Type B pancreatic cell (in vitro differentiated cells): ENCODE data around the gene CCDC80. TPM values are rescaled to one million over a fixed set of nuclear protein-coding genes. Genes with fewer than 3 reads are reported as not detected.

ENCODE experiments used
- DNase-seq: peaks from one replicate; pipeline ENCODE4 v3.0.0; 2021; ENCODE audit warnings: mixed read lengths; ENCODE audit not compliant: unreplicated experiment; ENCODE audit errors: extremely low spot score
- H3K27ac Mint-ChIP-seq: 2 replicates; pipeline ENCODE4 v1.8.0; 2021; ENCODE audit warnings: mild to moderate bottlenecking, mixed read lengths
- H3K27me3 Mint-ChIP-seq: 2 replicates; pipeline ENCODE4 v1.8.0; 2021; ENCODE audit warnings: mixed read lengths
- H3K36me3 Mint-ChIP-seq: 2 replicates; pipeline ENCODE4 v1.8.0; 2021; ENCODE audit warnings: mixed read lengths
- H3K4me1 Mint-ChIP-seq: one replicate; pipeline ENCODE4 v1.8.0; 2021; ENCODE audit warnings: mixed read lengths; ENCODE audit not compliant: unreplicated experiment
- H3K4me3 Mint-ChIP-seq: 2 replicates; pipeline ENCODE4 v1.8.0; 2021; ENCODE audit warnings: mild to moderate bottlenecking, mixed read lengths
- H3K9me3 Mint-ChIP-seq: 2 replicates; pipeline ENCODE4 v1.8.0; 2021; ENCODE audit warnings: mixed read lengths
- CTCF ChIP-seq: fragments of 200-600 bp; sonication (generic); conservative IDR thresholded peaks from 2 replicates; pipeline ENCODE4 v1.5.0; 2021; ENCODE audit warnings: antibody characterized with exemption, mild to moderate bottlenecking
- total RNA-seq: library from RNA; stranded (reverse); gene quantifications from 2 replicates; pipeline ENCODE4 v1.2.1, GENCODE V29; 2021; ENCODE audit warnings: low replicate concordance

CCDC80 gene
- total RNA-seq, 1 donor from 2014 or later = 174 TPM

GRCh38 chr3:112560721-112561483, 80.0 kb downstream of the CCDC80 start:
- Mint-ChIP-seq H3K9me3 (no peaks in the 10 kb centered on the region), H3K27me3 (no peaks in the 10 kb centered on the region), H3K4me3 (peak overlapping the region; percentile 99), H3K4me1 (peaks cover 18% of the 10 kb centered on the region), H3K36me3 (peaks cover 9% of the 10 kb centered on the region), H3K27ac (peak overlapping the region; percentile 100)
- DNase-seq = peak; percentile 74
- TF ChIP-seq CTCF = no peak

GRCh38 chr3:112560307-112560706, 80.6 kb downstream of the CCDC80 start:
- H3K4me3 Mint-ChIP-seq = peak overlapping the region; percentile 99
- peaks cover 10% of the 10 kb centered on the region for H3K36me3 Mint-ChIP-seq
- no peaks in the 10 kb centered on the region for H3K9me3 Mint-ChIP-seq
- no peaks in the 10 kb centered on the region for H3K27me3 Mint-ChIP-seq
- H3K4me1 Mint-ChIP-seq = peaks cover 22% of the 10 kb centered on the region
- H3K27ac Mint-ChIP-seq = peak overlapping the region; percentile 100
- no peak for DNase-seq
- TF ChIP-seq CTCF = no peak

GRCh38 chr3:112557976-112558375, 83.0 kb downstream of the CCDC80 start:
- no peak overlapping the region for H3K4me3 Mint-ChIP-seq
- no peaks in the 10 kb centered on the region for H3K9me3 Mint-ChIP-seq
- peaks cover 18% of the 10 kb centered on the region for H3K4me1 Mint-ChIP-seq
- TF ChIP-seq CTCF = no peak
- H3K27me3 Mint-ChIP-seq = no peaks in the 10 kb centered on the region
- no peak overlapping the region for H3K27ac Mint-ChIP-seq
- H3K36me3 Mint-ChIP-seq = peaks cover 10% of the 10 kb centered on the region
- DNase-seq = no peak

GRCh38 chr3:112555535-112556170, 85.3 kb downstream of the CCDC80 start:
- DNase-seq = no peak
- H3K27me3 Mint-ChIP-seq = no peaks in the 10 kb centered on the region
- H3K4me3 Mint-ChIP-seq = no peak overlapping the region
- peaks cover 18% of the 10 kb centered on the region for H3K4me1 Mint-ChIP-seq
- no peak for TF ChIP-seq CTCF
- peaks cover 10% of the 10 kb centered on the region for H3K36me3 Mint-ChIP-seq
- no peaks in the 10 kb centered on the region for H3K9me3 Mint-ChIP-seq
- H3K27ac Mint-ChIP-seq = no peak overlapping the region

- Mint-ChIP-seq H3K36me3 (peaks cover 14% of the 10 kb centered on the region), H3K9me3 (no peaks in the 10 kb centered on the region), H3K27ac (no peak overlapping the region), H3K4me1 (peaks cover 3% of the 10 kb centered on the region), H3K4me3 (no peak overlapping the region), H3K27me3 (no peaks in the 10 kb centered on the region)
- no peak for TF ChIP-seq CTCF
- DNase-seq = no peak
These were observed 90.1 kb downstream of the CCDC80 start for GRCh38 chr3:112550859-112551258.

Other genes starting within 250 kb of the CCDC80 start
- not detected in 2 replicates for gene BTLA, start 141.7 kb downstream of the CCDC80 start, total RNA-seq
- 32.5 and 35.3 TPM in 2 replicates for gene ATG3, start 79.2 kb downstream of the CCDC80 start, total RNA-seq
- 23.9 and 31.6 TPM in 2 replicates for gene SLC35A5, start 79.1 kb downstream of the CCDC80 start, total RNA-seq
- not detected in 2 replicates for gene CD200R1L, start 205.7 kb upstream of the CCDC80 start, total RNA-seq